OCI-LY7 (cell line): ENCODE data around the gene ALK. TPM values are rescaled to one million over a fixed set of nuclear protein-coding genes. Genes with fewer than 3 reads are reported as not detected.

Source experiments
- BruUV-seq: library from RNA; stranded (reverse); fragments of 400-500 nt; replicated peaks from 2 replicates; lab custom pipeline; 2021; lab: Mats Ljungman, UMichigan
- CTCF ChIA-PET: fragments of 300-600 bp; sonication (Branson Sonifier 250); formaldehyde crosslinking; loops from one replicate; lab custom pipeline; 2022; ENCODE audit warnings: antibody characterized with exemption; ENCODE audit not compliant: unreplicated experiment; lab: Charles Lee
- POLR2A ChIA-PET: fragments of 300-600 bp; sonication (Branson Sonifier 250); formaldehyde crosslinking; loops from one replicate; lab custom pipeline; 2022; ENCODE audit warnings: antibody characterized with exemption; lab: Charles Lee
- DNase-seq: peaks from one replicate; pipeline ENCODE4 v3.0.0-alpha.2; 2015; ENCODE audit warnings: low spot score
- H2AFZ ChIP-seq: fragments of 200-600 bp; sonication (generic), shearing (Covaris generic); 2 replicates; pipeline ENCODE4 v1.6.1; 2014; ENCODE audit warnings: mild to moderate bottlenecking, antibody characterized with exemption, low read length, moderate library complexity
- H3K27ac ChIP-seq: fragments of 200-600 bp; sonication (generic); 2 replicates; pipeline ENCODE4 v1.5.1; 2014; ENCODE audit warnings: mixed run types, low read depth, mild to moderate bottlenecking, moderate library complexity, low read length, inconsistent platforms; ENCODE audit not compliant: poor library complexity, severe bottlenecking
- H3K36me3 ChIP-seq: fragments of 200-600 bp; sonication (generic); 2 replicates; pipeline ENCODE4 v1.6.1; 2014; ENCODE audit warnings: mild to moderate bottlenecking, antibody characterized with exemption, low read length, moderate library complexity, mixed read lengths; ENCODE audit not compliant: insufficient read depth
- H3K4me1 ChIP-seq: fragments of 200-600 bp; sonication (generic); 2 replicates; pipeline ENCODE4 v1.5.1; 2014; ENCODE audit warnings: mild to moderate bottlenecking, low read length; ENCODE audit not compliant: insufficient read depth, poor library complexity, severe bottlenecking
- H3K4me2 ChIP-seq: fragments of 200-600 bp; sonication (generic); 2 replicates; pipeline ENCODE4 v1.6.1; 2014; ENCODE audit warnings: mild to moderate bottlenecking, low read length
- H3K4me3 ChIP-seq: fragments of 200-600 bp; sonication (generic); 2 replicates; pipeline ENCODE4 v1.5.1; 2014; ENCODE audit warnings: mild to moderate bottlenecking, low read depth, low read length; ENCODE audit not compliant: poor library complexity, severe bottlenecking
- H3K79me2 ChIP-seq: fragments of 200-600 bp; sonication (generic); 2 replicates; pipeline ENCODE4 v1.6.1; 2016; ENCODE audit warnings: low read depth, mild to moderate bottlenecking, low read length, moderate library complexity, mixed read lengths; ENCODE audit not compliant: insufficient read depth
- H3K9me2 ChIP-seq: fragments of 200-600 bp; sonication (generic); 2 replicates; pipeline ENCODE4 v1.6.1; 2016; ENCODE audit warnings: mild to moderate bottlenecking, low read length, mixed read lengths; ENCODE audit not compliant: insufficient read depth
- H3K9me3 ChIP-seq: fragments of 200-600 bp; sonication (generic); 2 replicates; pipeline ENCODE4 v1.6.1; 2014; ENCODE audit warnings: mild to moderate bottlenecking, mixed run types, low read length, mixed read lengths
- H4K20me1 ChIP-seq: fragments of 200-600 bp; sonication (generic); 2 replicates; pipeline ENCODE4 v1.6.1; 2014; ENCODE audit warnings: mild to moderate bottlenecking, antibody characterized with exemption, low read length, moderate library complexity, mixed read lengths; ENCODE audit not compliant: insufficient read depth
- EZH2phosphoT487 ChIP-seq: fragments of 200-600 bp; sonication (generic); IDR thresholded peaks from 2 replicates; pipeline ENCODE4 v1.6.1; 2018; ENCODE audit warnings: low read depth, borderline replicate concordance, mild to moderate bottlenecking, mixed run types, antibody characterized with exemption, low read length, moderate library complexity, mixed read lengths
- intact Hi-C: fragments of 100-400 bp; cut with micrococcal nuclease; formaldehyde crosslinking; loops from one replicate; pipeline ENCODE4 v1.10.0; 2022; ENCODE audit not compliant: unreplicated experiment
- total RNA-seq, 2 experiments: library from RNA; depleted of rRNA in 1 of 2; stranded (reverse); fragments of >200 nt in 1 of 2; shearing (Covaris generic) in 1 of 2; gene quantifications; 2 replicates each; pipeline ENCODE4 v1.2.3, GENCODE V29; 2014 to 2022
- TF ChIP-seq, protein P1 (sequence below): fragments of 200-600 bp; sonication (generic); conservative IDR thresholded peaks from 2 replicates; pipeline ENCODE4 v1.5.1; 2014; ENCODE audit warnings: mild to moderate bottlenecking, antibody characterized with exemption, low read length, moderate library complexity, mixed read lengths

The ALK gene
- total RNA-seq, 2 experiments from 2014 or later, result 0.09 TPM; not detected in 1

DNA sequence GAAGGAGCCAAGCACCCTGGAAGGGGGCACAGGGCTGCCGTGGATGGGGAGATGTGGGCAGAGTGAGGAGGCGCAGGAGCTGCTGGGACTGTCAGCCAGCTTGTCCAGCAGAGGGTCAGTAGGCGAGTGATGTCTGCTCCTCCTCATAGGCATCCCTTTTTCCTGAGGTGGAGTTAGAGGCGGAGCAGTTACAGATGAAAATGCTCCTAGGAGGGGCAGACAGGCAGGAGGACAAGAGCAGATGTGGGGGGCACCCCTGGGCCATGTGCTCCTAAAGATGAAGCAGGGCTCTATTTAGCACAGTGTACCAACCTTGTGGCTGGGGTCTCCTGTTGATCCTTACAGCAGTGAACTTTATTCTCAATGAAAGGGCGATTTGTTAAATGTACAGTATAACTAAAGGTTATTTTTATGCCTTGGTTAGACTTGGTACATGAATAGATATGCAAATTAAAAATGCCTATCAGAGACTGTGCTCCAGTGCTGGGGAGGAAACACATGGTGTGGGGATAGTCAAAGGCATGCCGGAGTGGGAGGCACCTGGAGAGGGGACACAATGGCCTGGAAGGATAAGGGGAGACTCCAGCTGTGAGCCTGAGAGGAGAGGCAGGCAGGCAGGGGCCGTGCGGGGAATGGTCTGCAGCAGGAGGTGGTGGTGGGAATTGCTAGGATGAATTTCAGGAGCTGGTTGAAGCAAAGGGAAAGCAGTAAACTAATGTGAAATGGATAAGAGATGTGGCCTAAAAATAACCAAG, 630.9 kb downstream of the ALK start:
- Histone ChIP-seq H3K79me2 (no peaks in the 10 kb centered on the region), H3K4me3 (no peak overlapping the region), H2AFZ (no peak overlapping the region), H3K9me2 (no peaks in the 10 kb centered on the region), H3K36me3 (no peaks in the 10 kb centered on the region), H3K27ac (no peak overlapping the region), H3K4me1 (no peaks in the 10 kb centered on the region), H4K20me1 (no peaks in the 10 kb centered on the region), H3K4me2 (no peak overlapping the region), H3K9me3 (no peaks in the 10 kb centered on the region)
- no peak for DNase-seq
- POLR2A ChIA-PET, result interaction anchor here (0.8 kb wide), 1 partner anchor 32 kb away, joined by 3 read pairs; no protein-coding TSS in a partner anchor
- intact Hi-C loops, result no loop called here
- CTCF ChIA-PET, result no interaction called here
- no TSS peak for BruUV-seq
- TF ChIP-seq EZH2phosphoT487, result no peak
- TF ChIP-seq, protein P1, sequence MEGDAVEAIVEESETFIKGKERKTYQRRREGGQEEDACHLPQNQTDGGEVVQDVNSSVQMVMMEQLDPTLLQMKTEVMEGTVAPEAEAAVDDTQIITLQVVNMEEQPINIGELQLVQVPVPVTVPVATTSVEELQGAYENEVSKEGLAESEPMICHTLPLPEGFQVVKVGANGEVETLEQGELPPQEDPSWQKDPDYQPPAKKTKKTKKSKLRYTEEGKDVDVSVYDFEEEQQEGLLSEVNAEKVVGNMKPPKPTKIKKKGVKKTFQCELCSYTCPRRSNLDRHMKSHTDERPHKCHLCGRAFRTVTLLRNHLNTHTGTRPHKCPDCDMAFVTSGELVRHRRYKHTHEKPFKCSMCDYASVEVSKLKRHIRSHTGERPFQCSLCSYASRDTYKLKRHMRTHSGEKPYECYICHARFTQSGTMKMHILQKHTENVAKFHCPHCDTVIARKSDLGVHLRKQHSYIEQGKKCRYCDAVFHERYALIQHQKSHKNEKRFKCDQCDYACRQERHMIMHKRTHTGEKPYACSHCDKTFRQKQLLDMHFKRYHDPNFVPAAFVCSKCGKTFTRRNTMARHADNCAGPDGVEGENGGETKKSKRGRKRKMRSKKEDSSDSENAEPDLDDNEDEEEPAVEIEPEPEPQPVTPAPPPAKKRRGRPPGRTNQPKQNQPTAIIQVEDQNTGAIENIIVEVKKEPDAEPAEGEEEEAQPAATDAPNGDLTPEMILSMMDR, result no peak

DNA sequence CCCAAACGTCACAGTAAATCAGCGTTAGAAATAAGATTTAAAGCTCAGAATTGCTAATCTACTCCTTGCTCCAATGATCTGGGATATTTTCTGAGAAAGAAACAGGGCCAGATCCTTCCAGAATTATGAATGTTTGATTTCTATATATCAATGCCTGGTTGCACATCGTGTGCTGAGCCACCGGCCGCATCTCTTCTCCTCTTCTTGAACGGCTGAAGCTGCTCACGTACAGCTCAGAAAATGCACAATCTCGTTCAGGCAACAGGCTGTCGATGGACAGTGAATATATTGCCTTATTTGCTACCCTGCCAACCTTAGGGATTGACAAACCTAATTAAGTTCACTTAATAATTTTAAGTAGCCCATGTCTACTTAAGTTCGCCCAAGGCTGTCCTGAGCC, 636.7 kb downstream of the ALK start:
- Histone ChIP-seq H3K36me3 (no peaks in the 10 kb centered on the region), H2AFZ (no peak overlapping the region), H3K4me2 (no peak overlapping the region), H4K20me1 (no peaks in the 10 kb centered on the region), H3K4me1 (no peaks in the 10 kb centered on the region), H3K9me2 (no peaks in the 10 kb centered on the region), H3K4me3 (no peak overlapping the region), H3K79me2 (no peaks in the 10 kb centered on the region), H3K9me3 (no peaks in the 10 kb centered on the region), H3K27ac (no peak overlapping the region)
- CTCF ChIA-PET, result no interaction called here
- BruUV-seq, result no TSS peak
- intact Hi-C loops, result no loop called here
- TF ChIP-seq, protein P1, result no peak
- no peak for TF ChIP-seq EZH2phosphoT487
- no peak for DNase-seq
- POLR2A ChIA-PET, result no interaction called here

DNA sequence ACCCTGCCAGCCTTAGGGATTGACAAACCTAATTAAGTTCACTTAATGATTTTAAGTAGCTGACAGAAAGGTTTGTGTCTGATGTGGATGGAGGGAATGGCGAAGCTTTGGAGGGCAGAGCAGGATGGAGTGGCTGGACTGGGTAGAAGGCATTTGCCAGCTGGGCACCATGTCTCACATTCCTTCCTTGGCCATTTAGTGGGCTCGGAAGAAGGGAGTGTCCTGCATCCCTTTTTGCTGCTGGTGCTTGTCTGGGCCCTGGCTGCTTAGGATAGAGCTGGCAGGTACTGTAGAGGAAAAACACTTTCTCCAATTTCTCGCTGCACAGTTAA, 639.5 kb downstream of the ALK start:
- H3K4me1 ChIP-seq, result no peaks in the 10 kb centered on the region
- no peak overlapping the region for H3K4me3 ChIP-seq
- H2AFZ ChIP-seq, result no peak overlapping the region
- H4K20me1 ChIP-seq, result no peaks in the 10 kb centered on the region
- no peaks in the 10 kb centered on the region for H3K79me2 ChIP-seq
- ChIA-PET POLR2A (no interaction called here), CTCF (no interaction called here)
- DNase-seq, result no peak
- H3K9me2 ChIP-seq, result no peaks in the 10 kb centered on the region
- H3K4me2 ChIP-seq, result no peak overlapping the region
- BruUV-seq, result no TSS peak
- intact Hi-C loops, result no loop called here
- H3K9me3 ChIP-seq, result no peaks in the 10 kb centered on the region
- TF ChIP-seq EZH2phosphoT487, result no peak
- TF ChIP-seq, protein P1, result no peak
- no peaks in the 10 kb centered on the region for H3K36me3 ChIP-seq
- H3K27ac ChIP-seq, result no peak overlapping the region
